A549 (cell line): ENCODE data around the gene ZNF273. TPM values are rescaled to one million over a fixed set of nuclear protein-coding genes. Genes with fewer than 3 reads are reported as not detected.

Source experiments
- ATAC-seq, 2 experiments: fragments of 200-7000 bp in 1 of 2; fragments of >200 bp in 1 of 2; cut with Nextera tagmentation in 1 of 2; cut with Tn5 transposase in 1 of 2; 3 replicates each; pipeline versions ENCODE4 v1.8.0 to v1.9.1; 2018 to 2020; ENCODE audit warnings: mild to moderate bottlenecking in 1 of 2, moderate library complexity in 1 of 2
- CTCF ChIA-PET: fragments of 300-600 bp; sonication (Branson Sonifier 250); formaldehyde crosslinking; extraction: SDS; loops from one replicate; lab custom pipeline; 2021; ENCODE audit warnings: antibody characterized with exemption, inconsistent platforms; lab: Yijun Ruan, JAX
- POLR2A ChIA-PET: fragments of 350-600 bp; formaldehyde crosslinking; extraction: SDS; loops from one replicate; lab custom pipeline; 2021; ENCODE audit warnings: antibody characterized with exemption, inconsistent platforms; lab: Yijun Ruan, JAX
- DNase-seq, 2 experiments: peaks; one replicate each; pipeline versions ENCODE4 v3.0.0 to v3.0.0-alpha.2; 2011 to 2016; ENCODE audit warnings: low read depth in 1 of 2, low spot score in 1 of 2
- FAIRE-seq: peaks from 2 replicates; lab custom pipeline; 2011; peaks lifted over from hg19 to GRCh38; lab: Jason Lieb, UNC
- H3K27ac ChIP-seq, 2 experiments: fragments of >200 bp; sonication (Bioruptor Twin); formaldehyde crosslinking; 3 replicates each; pipeline ENCODE4 v1.5.1; 2016 to 2017
- H3K4me1 ChIP-seq: fragments of >200 bp; sonication (Bioruptor Twin); formaldehyde crosslinking; 3 replicates; pipeline ENCODE4 v1.6.1; 2016
- H3K4me2 ChIP-seq: fragments of >200 bp; sonication (Bioruptor Twin); formaldehyde crosslinking; 3 replicates; pipeline ENCODE4 v1.6.1; 2016
- H3K4me3 ChIP-seq: fragments of >200 bp; sonication (Bioruptor Twin); formaldehyde crosslinking; 3 replicates; pipeline ENCODE4 v1.5.1; 2016
- H3K9me3 ChIP-seq: fragments of >200 bp; sonication (Bioruptor Twin); formaldehyde crosslinking; 3 replicates; pipeline ENCODE4 v1.6.1; 2016
- BHLHE40 ChIP-seq: IDR thresholded peaks from 2 replicates; pipeline ENCODE4 v1.6.1; 2012; ENCODE audit warnings: low read depth, low read length, inconsistent platforms
- CEBPB ChIP-seq, 2 experiments: fragments of >200 bp in 1 of 2; sonication (Bioruptor Twin) in 1 of 2; formaldehyde crosslinking in 1 of 2; IDR thresholded peaks; 2 replicates each; pipeline ENCODE4 v1.6.1; 2012 to 2016
- CHD4 ChIP-seq: fragments of 200-600 bp; sonication (generic); IDR thresholded peaks from 2 replicates; pipeline ENCODE4 v1.6.1; 2016; ENCODE audit warnings: antibody characterized with exemption, mild to moderate bottlenecking, borderline replicate concordance
- EHMT2 ChIP-seq: fragments of 200-600 bp; sonication (generic); IDR thresholded peaks from 2 replicates; pipeline ENCODE4 v1.6.1; 2016; ENCODE audit warnings: antibody characterized with exemption, low read depth, mild to moderate bottlenecking, moderate library complexity
- ELK1 ChIP-seq: fragments of 150-350 bp; IDR thresholded peaks from 2 replicates; pipeline ENCODE4 v1.6.1; 2014; ENCODE audit warnings: low read depth, mild to moderate bottlenecking, low read length
- FOSB ChIP-seq: fragments of 250-450 bp; sonication (Bioruptor Pico); IDR thresholded peaks from 2 replicates; pipeline ENCODE4 v1.5.0; 2020; ENCODE audit warnings: mild to moderate bottlenecking, moderate library complexity
- FOSL2 ChIP-seq, 2 experiments: fragments of 450-650 bp in 1 of 2; fragments of >200 bp in 1 of 2; sonication (Bioruptor Twin) in 1 of 2; formaldehyde crosslinking; IDR thresholded peaks; 2 replicates each; pipeline versions ENCODE4 v1.5.0 to v1.6.1; 2016 to 2020; ENCODE audit warnings: mild to moderate bottlenecking in 1 of 2, moderate library complexity in 1 of 2
- HOXB5 ChIP-seq: fragments of 250-450 bp; sonication (Bioruptor Pico); IDR thresholded peaks from 2 replicates; pipeline ENCODE4 v1.5.0; 2020; ENCODE audit warnings: mild to moderate bottlenecking, moderate library complexity
- JUNB ChIP-seq: fragments of >200 bp; sonication (Bioruptor Twin); formaldehyde crosslinking; IDR thresholded peaks from 2 replicates; pipeline ENCODE4 v1.6.1; 2016
- MAFK ChIP-seq: fragments of 450-650 bp; IDR thresholded peaks from 2 replicates; pipeline ENCODE4 v1.6.1; 2014; ENCODE audit not compliant: partially characterized antibody
- SMC3 ChIP-seq: fragments of >200 bp; sonication (Bioruptor Twin); formaldehyde crosslinking; IDR thresholded peaks from 3 replicates; pipeline ENCODE4 v1.6.1; 2018; ENCODE audit warnings: inconsistent platforms
- SREBF2 ChIP-seq: fragments of 450-650 bp; IDR thresholded peaks from 2 replicates; pipeline ENCODE4 v1.6.1; 2014; ENCODE audit warnings: mild to moderate bottlenecking, moderate library complexity
- ZSCAN20 ChIP-seq: fragments of 250-450 bp; sonication (Bioruptor Pico); IDR thresholded peaks from 2 replicates; pipeline ENCODE4 v1.8.0; 2022; ENCODE audit warnings: mild to moderate bottlenecking, moderate library complexity
- WGBS: methylation state at CpG from one replicate; pipeline ENCODE4 v1.1.6; 2017; ENCODE audit errors: missing lambda C conversion rate; 5-methylcytosine and 5-hydroxymethylcytosine counted together
- polyA plus RNA-seq, 4 experiments: library from polyadenylated mRNA; depleted of rRNA in 3 of 4; stranded (reverse); fragments of >200 nt; fragmentation: RNase III in 1 of 4; extraction: RNeasy Plus Mini Kit Qiagen cat#74134 plus additional on column Dnase treatment in 1 of 4; gene quantifications; 2 replicates in 3 of 4; 3 replicates in 1 of 4; pipeline ENCODE4 v1.2.3, GENCODE V29; 2011 to 2017
- TF ChIP-seq, protein P1 (sequence below): fragments of 450-650 bp; IDR thresholded peaks from 2 replicates; pipeline ENCODE4 v1.6.1; 2014; ENCODE audit warnings: antibody characterized with exemption
- TF ChIP-seq, protein P2 (sequence below): fragments of 250-450 bp; sonication (Bioruptor Pico); IDR thresholded peaks from 2 replicates; pipeline ENCODE4 v1.5.0; 2020; ENCODE audit warnings: low read depth, mild to moderate bottlenecking, moderate library complexity
- TF ChIP-seq, protein P3 (sequence below): fragments of 250-450 bp; sonication (Bioruptor Pico); IDR thresholded peaks from 2 replicates; pipeline ENCODE4 v1.5.0; 2021; ENCODE audit warnings: mild to moderate bottlenecking, moderate library complexity, borderline replicate concordance
- TF ChIP-seq, protein P4 (sequence below): fragments of >200 bp; sonication (Bioruptor Twin); formaldehyde crosslinking; IDR thresholded peaks from 3 replicates; pipeline ENCODE4 v1.5.1; 2016
- TF ChIP-seq, protein P5 (sequence below): fragments of >200 bp; sonication (Bioruptor Twin); formaldehyde crosslinking; IDR thresholded peaks from 2 replicates; pipeline ENCODE4 v1.6.1; 2016
- TF ChIP-seq, protein P6 (sequence below): IDR thresholded peaks from 2 replicates; pipeline ENCODE4 v1.6.1; 2012

ZNF273 gene
- polyA plus RNA-seq, 2 of the 4 experiments (the other 2 are of a cell fraction) = 3.1 to 5.2 TPM

DNA sequence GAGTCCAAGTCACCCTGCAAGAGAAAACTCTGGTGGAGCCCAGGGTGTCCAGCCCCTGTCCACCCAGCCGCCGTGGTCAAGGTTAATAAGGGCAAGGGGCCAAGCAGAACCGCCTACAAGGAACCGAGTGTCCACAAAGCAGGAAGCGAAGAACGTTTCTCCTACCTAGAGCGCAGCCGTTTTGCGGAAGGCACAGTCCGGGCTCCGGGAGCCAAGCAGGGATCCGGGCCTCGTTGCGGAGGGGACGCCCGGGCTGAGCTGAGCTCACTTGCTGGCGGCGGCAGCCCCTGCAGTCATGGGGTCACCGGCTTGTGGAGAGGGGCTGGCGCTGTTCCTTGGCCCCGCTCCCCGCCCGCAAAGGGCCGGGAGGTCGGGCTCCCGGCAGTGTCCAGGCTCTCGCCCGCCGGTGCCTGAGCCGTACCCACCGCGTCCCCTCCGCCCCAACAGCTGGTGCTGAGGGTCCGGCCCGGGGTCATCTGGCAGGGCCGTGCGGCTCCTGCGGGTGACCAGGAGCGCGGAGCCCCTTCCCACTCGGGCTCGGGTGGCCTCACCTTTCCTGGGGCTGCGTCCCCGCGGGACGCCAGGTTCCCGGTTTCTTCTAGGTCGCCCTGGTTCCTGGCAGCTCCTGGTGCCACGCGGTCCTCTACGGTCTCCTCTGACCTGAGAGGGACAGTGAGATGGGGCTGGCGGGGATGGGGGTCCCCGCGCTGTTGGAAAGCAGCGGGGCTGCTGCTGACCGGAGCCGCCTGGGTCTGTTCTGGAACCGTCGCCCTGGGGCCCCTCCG is 14.0 kb upstream of the ZNF273 start:
- CTCF ChIA-PET = interaction anchor here (0.7 to 1.5 kb wide), 2 partner anchors 16 to 483 kb away, joined by 3 to 4 read pairs; no protein-coding TSS in a partner anchor
- Histone ChIP-seq H3K4me3 (peak overlapping the region; percentile 44), H3K9me3 (peaks cover 10% of the 10 kb centered on the region; the same call in 2 of the 3 replicates), H3K4me1 (no peaks in the 10 kb centered on the region), H3K27ac (peak overlapping the region in 1 of 2 experiments; percentile 54; a peak in 2 of 6 replicates), H3K4me2 (peak overlapping the region; percentile 87)
- no peak for DNase-seq
- 24% methylated on average over 28 of the region's 60 CpGs for WGBS
- TF ChIP-seq, protein P1, sequence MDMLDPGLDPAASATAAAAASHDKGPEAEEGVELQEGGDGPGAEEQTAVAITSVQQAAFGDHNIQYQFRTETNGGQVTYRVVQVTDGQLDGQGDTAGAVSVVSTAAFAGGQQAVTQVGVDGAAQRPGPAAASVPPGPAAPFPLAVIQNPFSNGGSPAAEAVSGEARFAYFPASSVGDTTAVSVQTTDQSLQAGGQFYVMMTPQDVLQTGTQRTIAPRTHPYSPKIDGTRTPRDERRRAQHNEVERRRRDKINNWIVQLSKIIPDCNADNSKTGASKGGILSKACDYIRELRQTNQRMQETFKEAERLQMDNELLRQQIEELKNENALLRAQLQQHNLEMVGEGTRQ = no peak
- TF ChIP-seq JUNB = no peak
- TF ChIP-seq, protein P2, sequence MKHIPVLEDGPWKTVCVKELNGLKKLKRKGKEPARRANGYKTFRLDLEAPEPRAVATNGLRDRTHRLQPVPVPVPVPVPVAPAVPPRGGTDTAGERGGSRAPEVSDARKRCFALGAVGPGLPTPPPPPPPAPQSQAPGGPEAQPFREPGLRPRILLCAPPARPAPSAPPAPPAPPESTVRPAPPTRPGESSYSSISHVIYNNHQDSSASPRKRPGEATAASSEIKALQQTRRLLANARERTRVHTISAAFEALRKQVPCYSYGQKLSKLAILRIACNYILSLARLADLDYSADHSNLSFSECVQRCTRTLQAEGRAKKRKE (CRISPR knock-in tag) = no peak
- TF ChIP-seq, protein P3, sequence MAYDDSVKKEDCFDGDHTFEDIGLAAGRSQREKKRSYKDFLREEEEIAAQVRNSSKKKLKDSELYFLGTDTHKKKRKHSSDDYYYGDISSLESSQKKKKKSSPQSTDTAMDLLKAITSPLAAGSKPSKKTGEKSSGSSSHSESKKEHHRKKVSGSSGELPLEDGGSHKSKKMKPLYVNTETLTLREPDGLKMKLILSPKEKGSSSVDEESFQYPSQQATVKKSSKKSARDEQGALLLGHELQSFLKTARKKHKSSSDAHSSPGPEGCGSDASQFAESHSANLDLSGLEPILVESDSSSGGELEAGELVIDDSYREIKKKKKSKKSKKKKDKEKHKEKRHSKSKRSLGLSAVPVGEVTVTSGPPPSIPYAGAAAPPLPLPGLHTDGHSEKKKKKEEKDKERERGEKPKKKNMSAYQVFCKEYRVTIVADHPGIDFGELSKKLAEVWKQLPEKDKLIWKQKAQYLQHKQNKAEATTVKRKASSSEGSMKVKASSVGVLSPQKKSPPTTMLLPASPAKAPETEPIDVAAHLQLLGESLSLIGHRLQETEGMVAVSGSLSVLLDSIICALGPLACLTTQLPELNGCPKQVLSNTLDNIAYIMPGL = no peak
- TF ChIP-seq, protein P4, sequence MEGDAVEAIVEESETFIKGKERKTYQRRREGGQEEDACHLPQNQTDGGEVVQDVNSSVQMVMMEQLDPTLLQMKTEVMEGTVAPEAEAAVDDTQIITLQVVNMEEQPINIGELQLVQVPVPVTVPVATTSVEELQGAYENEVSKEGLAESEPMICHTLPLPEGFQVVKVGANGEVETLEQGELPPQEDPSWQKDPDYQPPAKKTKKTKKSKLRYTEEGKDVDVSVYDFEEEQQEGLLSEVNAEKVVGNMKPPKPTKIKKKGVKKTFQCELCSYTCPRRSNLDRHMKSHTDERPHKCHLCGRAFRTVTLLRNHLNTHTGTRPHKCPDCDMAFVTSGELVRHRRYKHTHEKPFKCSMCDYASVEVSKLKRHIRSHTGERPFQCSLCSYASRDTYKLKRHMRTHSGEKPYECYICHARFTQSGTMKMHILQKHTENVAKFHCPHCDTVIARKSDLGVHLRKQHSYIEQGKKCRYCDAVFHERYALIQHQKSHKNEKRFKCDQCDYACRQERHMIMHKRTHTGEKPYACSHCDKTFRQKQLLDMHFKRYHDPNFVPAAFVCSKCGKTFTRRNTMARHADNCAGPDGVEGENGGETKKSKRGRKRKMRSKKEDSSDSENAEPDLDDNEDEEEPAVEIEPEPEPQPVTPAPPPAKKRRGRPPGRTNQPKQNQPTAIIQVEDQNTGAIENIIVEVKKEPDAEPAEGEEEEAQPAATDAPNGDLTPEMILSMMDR = no peak
- TF ChIP-seq ZSCAN20 (CRISPR knock-in tag) = no peak
- no peak for TF ChIP-seq BHLHE40
- no peak for TF ChIP-seq CHD4
- TF ChIP-seq ELK1 = no peak
- no peak for TF ChIP-seq CEBPB (IDR thresholded peaks at IDR 0.05)
- TF ChIP-seq, protein P5, sequence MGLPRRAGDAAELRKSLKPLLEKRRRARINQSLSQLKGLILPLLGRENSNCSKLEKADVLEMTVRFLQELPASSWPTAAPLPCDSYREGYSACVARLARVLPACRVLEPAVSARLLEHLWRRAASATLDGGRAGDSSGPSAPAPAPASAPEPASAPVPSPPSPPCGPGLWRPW = no peak
- no peak for TF ChIP-seq EHMT2
- no peak for TF ChIP-seq MAFK
- no peak for TF ChIP-seq FOSL2 (IDR thresholded peaks at IDR 0.05)
- no peak for TF ChIP-seq FOSL2 (CRISPR knock-in tag; IDR thresholded peaks at IDR 0.05)
- TF ChIP-seq SREBF2 = no peak
- TF ChIP-seq, protein P6, sequence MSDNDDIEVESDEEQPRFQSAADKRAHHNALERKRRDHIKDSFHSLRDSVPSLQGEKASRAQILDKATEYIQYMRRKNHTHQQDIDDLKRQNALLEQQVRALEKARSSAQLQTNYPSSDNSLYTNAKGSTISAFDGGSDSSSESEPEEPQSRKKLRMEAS = no peak
- TF ChIP-seq HOXB5 = no peak
- TF ChIP-seq FOSB = no peak
- no peak for TF ChIP-seq SMC3
- POLR2A ChIA-PET = no interaction called here
- no peak for FAIRE-seq
- peak; percentile 28 to 70; a peak in 4 of 6 replicates for ATAC-seq
